Lower lobe of right lung (tissue), 2 donors: ENCODE results near the gene ANKRD49. TPM values are rescaled to one million over a fixed set of nuclear protein-coding genes. Genes with fewer than 3 reads are reported as not detected.

Experiments
- ATAC-seq, 2 donors: fragments of 200-7000 bp; cut with Tn5 transposase; one replicate each; pipeline ENCODE4 v1.9.1; 2020 to 2022; ENCODE audit warnings: mild to moderate bottlenecking in 2 of 2, moderate library complexity in 2 of 2
- DNase-seq: peaks from one replicate; pipeline ENCODE4 v3.0.0-alpha.2; 2020
- H3K27ac ChIP-seq: fragments of 200-600 bp; one replicate; pipeline ENCODE4 v1.8.0; 2022
- H3K27me3 ChIP-seq: fragments of 200-600 bp; one replicate; pipeline ENCODE4 v1.8.0; 2022; ENCODE audit warnings: low read depth
- H3K36me3 ChIP-seq: fragments of 200-600 bp; one replicate; pipeline ENCODE4 v1.8.0; 2022; ENCODE audit warnings: mild to moderate bottlenecking
- H3K4me1 ChIP-seq: fragments of 200-600 bp; one replicate; pipeline ENCODE4 v1.8.0; 2022
- H3K4me3 ChIP-seq: fragments of 200-600 bp; one replicate; pipeline ENCODE4 v1.8.0; 2022; ENCODE audit warnings: mild to moderate bottlenecking
- H3K9me3 ChIP-seq: fragments of 200-600 bp; one replicate; pipeline ENCODE4 v1.8.0; 2022
- intact Hi-C: fragments of 100-400 bp; cut with DNase I; formaldehyde crosslinking; loops from one replicate; pipeline ENCODE4 v1.11.0; 2022
- total RNA-seq: library from RNA; stranded (reverse); fragmentation: NEBNext Ultra II Directional; extraction: Animal tissue kit (Norgen Biotek cat#: 25700); gene quantifications from one replicate; pipeline ENCODE4 v1.2.1, GENCODE V29; 2021
- TF ChIP-seq, protein P1 (sequence below): fragments of 200-600 bp; IDR thresholded peaks from one replicate; pipeline ENCODE4 v1.8.0; 2022; ENCODE audit warnings: antibody characterized with exemption, mild to moderate bottlenecking
- donor health status: DM: no; HTN: yes; CAD: no; lungs with severe emphysema.

The ANKRD49 gene
- total RNA-seq, 1 donor from 2014 or later: 14.7 TPM

- Histone ChIP-seq H3K4me3 (no peak overlapping the region), H3K9me3 (no peaks in the 10 kb centered on the region), H3K36me3 (peaks cover 31% of the 10 kb centered on the region), H3K4me1 (no peaks in the 10 kb centered on the region), H3K27me3 (no peaks in the 10 kb centered on the region), H3K27ac (no peak overlapping the region)
- ATAC-seq: no peak
- intact Hi-C loops: no loop called here
- DNase-seq: no peak
- TF ChIP-seq, protein P1, sequence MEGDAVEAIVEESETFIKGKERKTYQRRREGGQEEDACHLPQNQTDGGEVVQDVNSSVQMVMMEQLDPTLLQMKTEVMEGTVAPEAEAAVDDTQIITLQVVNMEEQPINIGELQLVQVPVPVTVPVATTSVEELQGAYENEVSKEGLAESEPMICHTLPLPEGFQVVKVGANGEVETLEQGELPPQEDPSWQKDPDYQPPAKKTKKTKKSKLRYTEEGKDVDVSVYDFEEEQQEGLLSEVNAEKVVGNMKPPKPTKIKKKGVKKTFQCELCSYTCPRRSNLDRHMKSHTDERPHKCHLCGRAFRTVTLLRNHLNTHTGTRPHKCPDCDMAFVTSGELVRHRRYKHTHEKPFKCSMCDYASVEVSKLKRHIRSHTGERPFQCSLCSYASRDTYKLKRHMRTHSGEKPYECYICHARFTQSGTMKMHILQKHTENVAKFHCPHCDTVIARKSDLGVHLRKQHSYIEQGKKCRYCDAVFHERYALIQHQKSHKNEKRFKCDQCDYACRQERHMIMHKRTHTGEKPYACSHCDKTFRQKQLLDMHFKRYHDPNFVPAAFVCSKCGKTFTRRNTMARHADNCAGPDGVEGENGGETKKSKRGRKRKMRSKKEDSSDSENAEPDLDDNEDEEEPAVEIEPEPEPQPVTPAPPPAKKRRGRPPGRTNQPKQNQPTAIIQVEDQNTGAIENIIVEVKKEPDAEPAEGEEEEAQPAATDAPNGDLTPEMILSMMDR: no peak
Measured at GRCh38 chr11:94450048-94450447, 43.7 kb upstream of the ANKRD49 start.

- Histone ChIP-seq H3K4me3 (no peak overlapping the region), H3K4me1 (no peaks in the 10 kb centered on the region), H3K36me3 (peaks cover 29% of the 10 kb centered on the region), H3K27me3 (no peaks in the 10 kb centered on the region), H3K9me3 (no peaks in the 10 kb centered on the region), H3K27ac (no peak overlapping the region)
- no peak for DNase-seq
- intact Hi-C loops: no loop called here
- TF ChIP-seq, protein P1: no peak
- no peak for ATAC-seq
Measured at GRCh38 chr11:94452988-94453387, 40.8 kb upstream of the ANKRD49 start.

DNA sequence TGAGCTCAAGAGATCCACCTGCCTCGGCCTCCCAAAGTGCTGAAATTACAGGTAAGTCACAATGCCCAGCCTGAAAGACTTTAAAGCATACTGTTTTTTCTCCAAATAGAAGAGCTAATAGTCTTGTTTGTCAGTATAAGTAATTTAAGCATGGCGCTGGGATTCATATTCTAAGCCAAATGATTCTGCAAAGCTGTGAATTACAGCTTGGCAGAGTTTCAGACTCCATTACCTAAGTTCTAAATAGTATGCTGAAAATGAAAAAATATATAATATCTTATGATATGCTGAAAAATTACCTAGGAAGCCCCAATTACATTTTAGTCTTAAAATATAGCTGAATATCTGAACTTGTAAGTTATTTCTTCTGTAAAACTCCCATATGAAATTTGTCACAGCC, 39.5 kb upstream of the ANKRD49 start:
- Histone ChIP-seq H3K27me3 (no peaks in the 10 kb centered on the region), H3K27ac (no peak overlapping the region), H3K4me1 (no peaks in the 10 kb centered on the region), H3K9me3 (no peaks in the 10 kb centered on the region), H3K36me3 (peaks cover 40% of the 10 kb centered on the region), H3K4me3 (no peak overlapping the region)
- DNase-seq (no peak), ATAC-seq (no peak)
- intact Hi-C loops: no loop called here
- TF ChIP-seq, protein P1: no peak

- Histone ChIP-seq H3K27ac (no peak overlapping the region), H3K4me3 (no peak overlapping the region), H3K9me3 (no peaks in the 10 kb centered on the region), H3K36me3 (peaks cover 55% of the 10 kb centered on the region), H3K4me1 (no peaks in the 10 kb centered on the region), H3K27me3 (no peaks in the 10 kb centered on the region)
- intact Hi-C loops: no loop called here
- TF ChIP-seq, protein P1: no peak
- ATAC-seq (peak in 1 of 2 donors; percentile 49), DNase-seq (no peak)
Measured at GRCh38 chr11:94455861-94456260, 37.9 kb upstream of the ANKRD49 start.

GRCh38 chr11:94457118-94458029, 36.4 kb upstream of the ANKRD49 start:
- intact Hi-C loops: no loop called here
- Histone ChIP-seq H3K4me3 (no peak overlapping the region), H3K27me3 (no peaks in the 10 kb centered on the region), H3K9me3 (no peaks in the 10 kb centered on the region), H3K27ac (no peak overlapping the region), H3K36me3 (peaks cover 63% of the 10 kb centered on the region), H3K4me1 (no peaks in the 10 kb centered on the region)
- ATAC-seq (no peak), DNase-seq (no peak)
- TF ChIP-seq, protein P1: no peak
